ENCODE data around the gene SFT2D1.

SFT2D1 gene

GRCh38 chr6:166382933-166383801 is 40.8 kb upstream of the SFT2D1 start, which contains the start of gene MPC1:
TSS of gene MPC1 (minus strand) at chr6:166382940. CDS start at chr6:166382876, 64 bp downstream.
- TF ChIP-seq CTCF (IDR thresholded peaks at IDR 0.05; ENCODE audit: borderline replicate concordance, insufficient read depth, low read depth, low read length), result no peak
- H3K4me3 ChIP-seq (ENCODE audit: low read depth, low read length), result peak within 1 kb of the TSS; percentile 74

DNA sequence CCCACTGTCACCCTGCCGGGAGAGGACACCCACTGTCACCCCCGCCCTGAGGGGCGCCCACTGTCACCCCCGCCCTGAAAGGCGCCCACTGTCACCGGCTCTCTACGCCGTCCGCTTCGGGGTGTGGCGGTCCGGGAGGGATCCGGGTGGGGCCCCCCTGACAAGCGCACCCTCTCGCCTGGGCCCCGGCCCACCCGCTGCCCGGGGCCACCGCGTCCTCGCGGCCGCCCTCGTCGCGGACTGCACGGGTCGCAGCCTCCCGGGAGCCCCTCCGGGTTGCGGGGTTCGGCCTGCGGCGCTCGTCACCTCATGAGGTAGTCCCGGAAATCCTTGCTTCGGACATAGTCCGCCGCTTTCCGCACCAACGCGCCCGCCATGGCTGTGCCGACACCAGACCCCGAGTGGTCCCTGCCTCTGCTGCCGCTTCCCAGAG is 40.2 kb upstream of the SFT2D1 start:
- H3K4me3 ChIP-seq (ENCODE audit: low read depth, low read length), result peak overlapping the region; percentile 74

DNA sequence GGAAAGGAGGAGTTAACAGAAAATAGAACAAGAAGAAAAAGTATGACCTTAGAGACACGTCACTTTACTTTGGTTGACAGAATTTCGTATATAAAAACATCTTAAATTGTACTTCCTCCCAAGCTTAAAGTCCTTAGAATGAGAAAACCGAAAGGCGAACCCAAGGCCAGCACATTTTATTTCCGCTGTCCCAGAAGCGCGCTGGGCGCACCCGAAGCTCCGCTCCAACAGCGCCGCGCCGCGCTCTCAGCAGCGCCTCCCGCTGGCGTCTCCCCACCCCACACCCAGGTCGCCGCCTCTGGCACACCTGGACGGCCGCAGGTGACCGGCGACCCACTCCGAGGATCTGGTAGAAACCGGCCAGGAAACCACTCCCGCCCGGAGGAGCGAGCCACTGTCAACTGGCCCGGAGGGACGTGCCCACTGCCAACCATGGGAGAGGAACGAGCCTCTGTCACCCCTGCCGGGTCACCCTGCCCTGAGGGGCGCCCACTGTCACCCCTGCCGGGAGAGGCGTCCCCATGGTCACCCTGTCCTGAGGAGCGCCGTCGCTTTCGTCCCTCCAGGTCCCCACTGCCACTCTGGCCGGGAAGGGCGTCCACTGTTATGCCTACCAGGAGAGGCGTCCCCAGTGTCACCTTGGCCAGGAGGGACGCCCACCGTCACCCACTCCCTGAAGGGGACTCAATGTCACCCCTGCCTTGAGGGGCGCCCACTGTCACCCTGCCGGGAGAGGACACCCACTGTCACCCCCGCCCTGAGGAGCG is 39.6 kb upstream of the SFT2D1 start:
- H3K4me3 ChIP-seq (ENCODE audit: low read depth, low read length), result peak overlapping the region; percentile 74

More for the DNA sequence above, 40.2 kb upstream of the SFT2D1 start:
- TF ChIP-seq CTCF (IDR thresholded peaks at IDR 0.05; ENCODE audit: borderline replicate concordance, insufficient read depth, low read depth, low read length), result no peak

DNA sequence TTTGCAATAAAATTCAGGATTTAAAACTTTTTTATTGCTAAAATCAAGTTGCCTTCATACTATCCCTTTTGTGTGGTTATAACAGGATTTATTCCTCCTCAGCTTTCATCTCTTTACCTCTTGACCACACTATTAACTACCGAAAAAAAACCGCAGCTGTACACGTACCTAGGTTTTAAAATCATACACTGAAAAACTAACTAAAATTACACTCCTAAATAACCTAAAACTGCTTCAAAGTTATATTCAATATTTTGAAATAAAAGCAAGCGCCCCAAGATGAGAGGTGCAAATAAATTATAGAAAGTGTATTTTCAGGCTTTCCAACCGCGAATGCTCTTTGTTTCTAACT is 39.0 kb upstream of the SFT2D1 start:
- peak overlapping the region; percentile 74 for H3K4me3 ChIP-seq (ENCODE audit: low read depth, low read length)
- TF ChIP-seq CTCF (IDR thresholded peaks at IDR 0.05; ENCODE audit: borderline replicate concordance, insufficient read depth, low read depth, low read length), result no peak

More for the DNA sequence above, 39.6 kb upstream of the SFT2D1 start:
- TF ChIP-seq CTCF (IDR thresholded peaks at IDR 0.05; ENCODE audit: borderline replicate concordance, insufficient read depth, low read depth, low read length), result peak; percentile 92

DNA sequence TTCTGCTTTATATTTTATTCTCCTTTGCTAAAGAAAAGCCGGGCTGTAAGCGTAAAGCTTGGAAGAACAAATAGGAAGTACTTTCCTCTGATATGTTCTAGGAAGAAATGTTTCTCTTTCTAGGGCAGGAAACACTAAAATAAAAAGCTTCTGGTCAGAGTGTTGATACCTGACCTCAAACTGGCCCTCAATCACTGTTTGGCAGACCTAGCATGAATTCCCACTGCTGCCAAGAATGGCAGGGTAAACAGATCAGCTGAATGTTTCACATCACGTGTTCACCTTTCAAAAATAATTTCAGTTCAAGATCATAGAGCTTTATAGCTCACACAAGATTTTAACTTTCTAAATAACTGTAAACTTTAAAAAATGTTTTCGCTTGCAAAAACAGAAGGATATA is 37.5 kb upstream of the SFT2D1 start:
- no peak for TF ChIP-seq CTCF (IDR thresholded peaks at IDR 0.05; ENCODE audit: borderline replicate concordance, insufficient read depth, low read depth, low read length)
- H3K4me3 ChIP-seq (ENCODE audit: low read depth, low read length), result no peak overlapping the region

DNA sequence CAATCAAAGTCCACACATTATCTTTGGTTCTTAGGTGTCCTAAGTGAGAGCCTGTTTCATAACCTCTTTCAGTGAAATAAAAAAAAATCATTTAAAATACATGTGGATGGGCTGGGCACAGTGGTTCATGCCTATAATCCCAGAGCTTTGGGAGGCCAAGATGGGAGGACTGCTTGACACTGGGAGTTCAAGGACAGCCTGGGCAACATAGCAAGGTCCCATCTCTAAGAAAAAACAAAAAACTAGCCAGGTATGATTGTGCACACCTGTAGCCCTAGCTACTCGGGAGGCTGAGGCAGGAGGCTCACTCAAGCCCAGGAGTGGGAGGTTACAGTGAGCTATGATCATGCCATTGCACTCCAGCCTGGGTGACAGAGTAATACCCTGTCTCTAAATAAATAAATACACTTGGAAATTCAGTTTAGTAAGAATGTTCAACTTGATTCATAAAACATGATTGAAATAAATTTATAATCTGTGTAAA is 36.8 kb upstream of the SFT2D1 start:
- H3K4me3 ChIP-seq (ENCODE audit: low read depth, low read length), result no peak overlapping the region
- no peak for TF ChIP-seq CTCF (IDR thresholded peaks at IDR 0.05; ENCODE audit: borderline replicate concordance, insufficient read depth, low read depth, low read length)

Measured in GM12875 (cell line).